Amniotic stem cell (primary cell): ENCODE measurements around the gene RNH1.
A peak's percentile ranks its signal among the peaks of the same experiment; 100 is the strongest.
"Not testable (repeated sequence)": the region's sequence is repeated elsewhere in the genome, so short reads cannot be mapped to it uniquely, and the experiment has no call there.

Experiments
- DNase-seq: peaks from one replicate; lab custom pipeline; 2025; lab: John Stamatoyannopoulos, UW

Gene RNH1

DNA sequence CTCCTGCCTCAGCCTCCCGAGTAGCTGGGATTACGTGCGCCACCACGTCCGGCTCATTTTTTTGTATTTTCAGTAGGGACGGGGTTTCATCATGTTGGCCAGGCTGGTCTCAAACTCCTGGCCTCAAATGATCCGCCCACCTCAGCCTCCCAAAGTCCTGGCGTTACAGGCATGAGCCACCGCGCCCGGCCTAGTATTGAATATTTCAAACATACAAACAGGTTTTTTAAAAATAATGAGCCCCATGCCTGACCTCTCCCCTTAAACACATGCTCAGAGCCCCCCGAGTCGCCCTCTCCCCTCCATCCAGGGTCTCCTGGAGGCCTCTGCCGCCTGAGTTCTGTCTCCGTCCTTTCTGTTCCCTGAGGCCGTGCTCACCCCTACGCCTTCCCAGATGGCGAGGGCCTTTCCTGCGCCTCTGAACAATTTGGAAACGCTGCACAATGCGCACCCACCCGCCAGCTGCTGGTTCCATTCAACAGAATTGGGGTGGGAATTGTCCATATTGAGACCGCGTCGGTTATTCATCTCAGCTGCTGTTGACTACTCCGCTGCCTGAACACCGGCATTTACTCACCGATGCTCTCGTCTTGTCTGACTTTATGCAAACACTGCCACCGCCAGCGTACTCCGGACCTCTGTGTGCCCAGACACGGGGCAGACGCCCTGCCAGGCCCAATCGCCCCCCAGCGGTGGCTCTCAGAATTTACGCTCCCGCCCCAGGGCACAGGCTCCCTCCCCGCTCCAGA lies 13.6 kb upstream of the RNH1 start:
- no peak for DNase-seq

DNA sequence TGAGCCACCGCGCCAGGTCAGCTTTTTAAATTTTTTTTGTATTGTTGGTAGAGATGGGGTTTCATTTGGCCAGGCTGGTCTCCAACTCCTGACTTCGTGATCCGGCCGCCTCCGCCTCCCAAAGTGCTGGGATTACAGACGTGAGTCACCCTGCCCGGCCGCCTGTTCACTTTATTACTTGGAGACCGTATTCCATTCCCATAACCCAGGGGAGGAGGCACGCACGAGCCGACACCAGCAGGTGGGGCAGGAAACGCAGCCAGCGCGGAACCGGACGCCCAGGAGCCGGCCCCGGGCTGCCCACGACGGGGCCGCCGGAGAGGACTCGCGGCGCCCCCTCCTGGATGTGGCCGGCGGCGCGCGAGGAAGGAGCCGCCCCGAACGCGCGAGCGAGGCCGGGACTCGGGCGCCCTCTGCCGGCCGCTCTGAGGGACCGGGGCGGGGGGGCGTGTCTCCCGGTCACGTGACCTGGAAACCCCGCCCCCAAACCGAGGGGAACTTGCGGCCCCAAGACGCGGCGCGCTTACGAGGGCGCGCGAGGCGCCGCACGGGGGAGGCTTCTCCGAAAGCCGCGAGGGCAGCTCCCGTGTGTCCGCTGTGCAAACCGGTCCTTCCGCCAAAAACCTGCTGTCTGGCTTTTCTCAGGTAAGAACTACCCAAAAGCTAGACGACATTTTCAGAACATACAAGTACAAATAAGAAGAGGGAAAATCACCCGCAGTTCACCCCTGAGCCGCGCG lies 11.6 kb upstream of the RNH1 start:
- DNase-seq: peak; percentile 87

DNA sequence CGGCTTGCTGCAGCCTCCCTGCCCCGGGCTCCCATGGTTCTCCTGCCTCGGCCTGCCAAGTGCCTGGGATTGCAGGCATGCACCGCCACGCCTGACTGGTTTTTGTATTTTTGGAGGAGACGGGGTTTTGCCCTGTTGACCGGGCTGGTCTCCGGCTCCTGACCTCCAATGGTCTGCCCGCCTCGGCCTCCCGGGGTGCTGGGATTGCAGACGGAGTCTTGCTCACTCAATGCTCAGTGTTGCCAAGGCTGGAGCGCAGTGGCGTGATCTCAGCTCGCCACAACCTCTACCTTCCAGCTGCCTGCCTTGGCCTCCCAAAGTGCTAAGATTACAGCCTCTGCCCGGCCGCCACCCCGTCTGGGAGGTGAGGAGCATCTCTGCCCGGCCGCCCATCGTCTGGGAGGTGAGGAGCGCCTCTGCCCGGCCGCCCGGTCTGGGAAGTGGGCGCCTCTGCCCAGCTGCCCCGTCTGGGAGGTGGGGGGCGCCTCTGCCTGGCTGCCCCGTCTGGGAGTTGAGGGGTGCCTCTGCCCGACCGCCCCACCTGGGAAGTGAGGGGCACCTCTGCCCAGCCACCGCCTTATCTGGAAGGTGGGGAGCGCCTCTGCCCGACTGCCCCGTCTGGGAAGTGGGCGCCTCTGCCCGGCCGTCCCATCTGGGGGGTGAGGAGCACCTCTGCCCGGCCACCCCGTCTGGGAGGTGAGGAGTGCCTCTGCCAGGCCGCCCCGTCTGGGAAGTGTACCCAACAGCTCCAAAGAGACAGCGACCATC lies 10.1 kb upstream of the RNH1 start:
- not testable (repeated sequence) for DNase-seq

DNA sequence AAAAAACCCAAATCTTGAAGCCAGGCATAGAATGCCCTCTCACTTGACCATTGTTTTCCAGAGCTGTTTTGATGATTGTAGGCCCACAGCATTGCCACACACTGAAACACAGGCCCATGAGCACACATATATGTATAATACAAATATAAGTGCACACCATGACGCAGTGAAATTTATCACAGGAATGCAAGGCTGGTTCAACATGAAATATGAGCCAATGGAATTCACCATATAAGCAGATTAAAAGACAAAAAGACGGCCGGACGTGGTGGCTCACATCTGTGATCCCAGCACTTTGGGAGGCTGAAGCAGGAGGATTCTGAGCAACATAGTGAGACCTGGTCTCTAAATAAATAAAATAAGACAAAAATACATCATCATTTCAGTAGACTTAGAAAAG lies 9.4 kb upstream of the RNH1 start:
- no peak for DNase-seq

DNA sequence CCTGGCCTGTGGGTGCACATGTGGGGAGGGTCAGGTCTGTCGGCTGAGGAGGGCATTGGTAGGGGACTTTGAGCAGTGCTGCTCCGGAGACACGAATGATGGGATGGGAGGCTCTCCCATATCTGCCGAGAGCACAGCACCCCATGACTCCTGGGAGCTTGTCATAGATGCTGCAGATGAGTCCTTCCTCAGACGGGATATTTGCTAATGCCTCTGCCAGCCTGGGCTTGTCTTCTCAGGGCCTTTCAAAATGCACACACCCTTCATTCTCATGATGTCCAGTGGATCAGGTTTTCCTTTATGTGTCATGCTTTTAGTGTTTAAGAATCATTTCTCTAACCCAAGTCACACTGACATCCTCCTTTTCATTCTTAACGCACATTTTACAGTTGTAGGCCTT lies 8.1 kb upstream of the RNH1 start:
- no peak for DNase-seq

DNA sequence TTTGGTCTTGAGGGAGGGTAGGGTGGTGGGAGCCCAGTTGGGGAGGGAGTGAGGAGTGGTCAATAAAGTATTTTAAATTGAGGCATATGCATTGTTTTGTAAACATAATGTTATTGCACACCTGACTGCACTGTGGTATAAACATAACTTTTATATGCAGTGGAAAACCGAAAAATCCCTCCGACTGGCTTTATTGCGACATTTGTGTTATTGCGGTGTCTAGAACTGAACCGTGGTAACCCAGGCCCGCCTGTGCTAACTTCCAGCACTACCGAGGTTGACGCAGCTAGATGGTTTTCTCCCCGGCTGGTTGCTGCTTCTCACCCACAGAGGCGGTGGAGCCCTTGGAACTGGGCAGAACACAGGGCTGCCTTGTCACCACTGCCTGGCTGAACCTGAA lies 7.6 kb upstream of the RNH1 start:
- no peak for DNase-seq

DNA sequence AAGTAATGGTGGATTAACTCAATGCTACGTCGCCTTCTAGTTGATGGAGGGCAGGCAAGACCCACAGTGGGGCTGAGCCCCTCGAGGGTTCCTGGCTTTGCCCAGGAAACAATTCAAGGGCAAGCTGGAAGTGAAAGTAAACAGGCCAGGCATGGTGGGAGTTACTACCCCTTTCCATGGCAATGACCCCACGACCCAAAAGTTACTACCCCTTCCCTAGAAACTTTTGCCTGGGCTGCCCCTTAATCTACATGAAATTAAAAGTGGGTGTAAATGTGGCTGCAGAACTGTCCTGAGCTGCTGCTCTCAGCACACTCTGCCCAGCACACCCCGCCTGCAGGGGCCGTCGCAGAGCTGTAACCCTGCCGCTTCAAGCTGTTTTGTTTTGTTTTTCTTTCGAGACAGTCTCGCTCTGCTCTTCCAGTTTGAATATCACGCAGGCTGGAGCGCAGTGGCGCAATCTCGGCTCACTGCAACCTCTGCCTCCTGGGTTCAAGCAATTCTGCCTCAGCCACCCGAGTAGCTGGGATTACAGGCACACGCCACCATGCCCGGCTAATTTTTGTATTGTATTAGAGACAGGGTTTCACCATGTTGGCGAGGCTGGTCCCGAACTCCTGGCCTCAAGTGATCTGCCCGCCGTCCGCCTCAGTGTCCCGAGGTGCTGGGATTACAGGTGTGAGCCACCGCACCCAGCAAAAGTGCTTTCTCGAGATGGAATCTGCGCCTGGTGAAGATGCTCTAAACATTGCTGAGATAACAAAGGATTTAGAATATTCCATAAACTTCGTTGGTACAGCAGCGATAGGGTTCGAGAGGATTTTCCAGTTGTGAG lies 5.9 kb upstream of the RNH1 start:
- DNase-seq: no peak

DNA sequence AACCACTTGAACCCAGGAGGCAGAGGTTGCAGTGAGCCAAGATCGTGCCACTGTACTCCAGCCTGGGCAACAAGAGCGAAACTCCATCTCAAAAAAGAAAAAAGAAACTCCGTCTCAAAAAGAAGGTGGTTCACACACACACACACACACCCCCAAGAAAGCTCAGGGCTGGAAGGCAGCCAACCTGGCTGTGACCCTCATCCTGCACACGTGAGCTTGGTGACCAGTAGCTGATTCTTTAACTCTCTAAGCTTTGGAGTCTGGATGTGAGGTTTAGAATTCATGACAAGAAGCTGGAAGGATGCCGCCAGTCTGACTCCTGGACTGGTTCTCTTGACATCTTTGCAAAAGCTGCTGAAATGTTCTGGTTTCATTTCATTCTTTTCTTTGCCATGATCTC lies 1.9 kb upstream of the RNH1 start:
- DNase-seq: no peak

DNA sequence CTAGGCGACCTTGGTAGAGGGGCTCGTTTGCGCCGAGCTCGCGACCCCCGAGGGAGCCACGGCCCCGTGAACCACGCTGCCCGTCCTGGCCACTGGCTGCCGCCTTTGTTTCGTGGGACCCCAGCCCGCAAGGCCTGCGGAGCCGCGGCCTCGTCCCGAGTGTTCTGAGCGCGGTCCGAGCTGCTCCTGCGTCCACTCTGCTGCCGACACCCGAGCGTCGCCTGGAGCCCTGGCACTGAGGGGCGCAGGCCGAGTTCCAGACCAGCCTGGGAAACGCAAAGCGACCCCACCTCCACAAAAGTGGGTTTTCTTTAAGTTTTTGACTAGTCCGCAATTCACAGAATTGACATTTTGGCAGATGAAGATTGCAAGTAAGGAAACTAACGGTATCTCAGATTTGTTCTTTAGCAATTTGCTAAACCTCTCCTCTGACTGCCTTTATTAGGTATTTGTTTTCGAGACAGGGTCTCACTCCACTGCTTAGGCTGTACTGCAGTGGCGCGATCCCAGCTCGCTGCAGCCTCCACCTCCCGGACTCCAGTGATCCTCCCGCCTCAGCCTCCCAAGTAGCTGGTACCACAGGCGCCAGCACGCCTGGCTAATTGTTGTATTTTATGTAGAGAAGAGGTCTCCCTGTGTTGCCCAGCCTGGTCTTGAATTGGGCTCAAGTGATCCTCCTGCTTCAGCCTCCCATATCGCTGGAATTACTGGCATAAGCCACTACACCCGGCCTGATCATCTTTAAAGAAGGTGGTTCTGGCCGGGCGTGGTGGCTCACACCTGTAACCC lies 879 bp upstream of the RNH1 start:
- no peak for DNase-seq

DNA sequence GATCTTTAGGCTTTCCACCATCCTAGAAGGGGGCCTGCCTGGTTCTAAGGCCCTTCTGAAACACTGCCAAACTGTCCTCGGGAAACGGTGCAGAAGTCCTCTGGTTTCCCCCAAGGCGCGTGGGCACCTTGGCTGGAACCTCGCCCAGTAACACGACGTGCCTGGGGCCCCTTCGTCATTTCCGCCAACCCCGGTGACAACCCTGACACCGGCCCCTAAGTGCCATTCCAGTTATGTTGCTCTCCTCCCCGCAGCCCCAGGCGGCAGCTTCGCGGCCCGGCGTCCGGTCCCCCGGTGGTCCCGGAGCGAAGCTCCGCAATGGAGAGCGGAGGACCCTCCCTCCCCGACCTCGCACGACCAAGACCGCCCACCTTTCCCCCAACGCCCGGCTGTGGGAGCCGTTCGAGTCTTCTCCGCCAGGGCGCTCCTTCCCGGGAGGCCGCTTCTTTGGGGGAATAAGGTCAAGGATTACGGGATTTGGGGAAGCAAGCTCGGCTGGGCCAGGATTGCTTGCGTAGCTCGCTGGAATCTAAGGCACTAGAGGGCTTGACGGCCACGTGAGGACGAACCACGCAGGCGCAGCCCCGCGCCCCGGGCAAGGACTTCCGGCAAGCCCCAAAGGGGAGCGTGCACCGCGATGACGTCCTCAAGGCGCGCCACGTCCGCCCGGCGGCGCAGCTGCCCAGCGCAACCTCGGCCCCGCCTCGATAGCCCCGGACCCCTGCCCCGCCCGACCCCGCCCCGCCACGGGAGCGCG lies 626 bp downstream of the RNH1 start:
- peak; percentile 91 for DNase-seq

DNA sequence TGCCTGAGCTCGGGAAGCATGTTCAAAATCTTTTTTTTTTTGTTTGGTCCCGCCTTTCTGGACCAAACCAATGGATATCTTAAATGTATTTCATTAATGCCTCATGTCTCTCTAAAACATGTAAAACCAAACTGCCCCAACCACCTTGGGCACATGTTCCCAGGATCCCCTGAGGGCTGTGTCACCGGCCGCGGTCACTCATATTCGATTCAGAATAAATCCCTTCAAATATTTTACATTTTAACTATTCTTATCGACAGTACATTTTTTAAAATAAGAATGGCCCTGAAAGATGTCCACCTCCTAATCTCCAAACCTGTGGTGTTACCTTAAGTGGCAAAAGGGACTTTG lies 2.1 kb downstream of the RNH1 start:
- DNase-seq: no peak

DNA sequence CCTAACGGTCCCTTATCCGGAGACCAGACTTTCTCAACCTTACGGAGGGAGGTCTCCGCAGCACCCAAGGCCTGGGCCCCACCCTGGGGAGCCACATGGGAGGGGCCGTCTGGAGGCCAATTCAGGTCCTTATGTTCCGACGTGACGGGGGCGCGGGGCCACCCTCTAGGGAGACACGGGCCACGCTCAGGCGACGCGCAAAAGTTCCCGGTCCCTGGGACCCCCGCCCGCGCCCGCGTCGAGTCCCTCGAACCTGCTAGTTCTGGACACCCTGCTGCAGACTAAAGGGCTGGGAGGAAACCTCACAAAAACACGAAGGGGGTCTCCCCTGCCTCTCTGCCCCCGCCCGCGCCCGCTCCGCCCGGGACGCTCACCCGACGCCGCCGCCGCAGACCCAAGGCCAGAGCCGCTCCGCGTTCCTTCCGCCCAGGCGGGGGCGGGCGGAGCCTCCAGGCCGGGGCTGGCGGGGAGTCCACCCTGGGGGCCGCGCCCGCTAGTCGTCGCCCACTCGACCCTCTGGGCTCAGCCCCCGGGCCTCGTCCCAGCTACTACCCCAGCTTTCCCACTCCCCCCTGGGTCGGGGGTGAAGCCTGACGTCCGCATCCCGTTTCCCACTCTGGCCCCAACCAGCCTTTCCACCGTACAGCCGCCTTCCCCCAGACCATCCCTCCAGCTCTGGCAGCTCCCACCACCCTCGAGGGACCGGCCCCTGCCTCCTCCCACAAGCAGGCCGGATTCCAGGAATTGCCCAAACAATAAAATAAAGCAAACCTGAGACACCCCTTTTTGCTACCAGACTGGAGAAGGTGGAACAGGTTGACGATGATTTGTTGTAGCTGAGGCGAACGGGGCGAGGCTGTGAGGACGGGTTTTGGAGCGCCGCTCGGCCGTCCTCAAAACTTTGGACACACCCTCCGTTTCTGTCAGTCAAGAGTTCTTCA lies 2.7 kb downstream of the RNH1 start:
- no peak for DNase-seq

DNA sequence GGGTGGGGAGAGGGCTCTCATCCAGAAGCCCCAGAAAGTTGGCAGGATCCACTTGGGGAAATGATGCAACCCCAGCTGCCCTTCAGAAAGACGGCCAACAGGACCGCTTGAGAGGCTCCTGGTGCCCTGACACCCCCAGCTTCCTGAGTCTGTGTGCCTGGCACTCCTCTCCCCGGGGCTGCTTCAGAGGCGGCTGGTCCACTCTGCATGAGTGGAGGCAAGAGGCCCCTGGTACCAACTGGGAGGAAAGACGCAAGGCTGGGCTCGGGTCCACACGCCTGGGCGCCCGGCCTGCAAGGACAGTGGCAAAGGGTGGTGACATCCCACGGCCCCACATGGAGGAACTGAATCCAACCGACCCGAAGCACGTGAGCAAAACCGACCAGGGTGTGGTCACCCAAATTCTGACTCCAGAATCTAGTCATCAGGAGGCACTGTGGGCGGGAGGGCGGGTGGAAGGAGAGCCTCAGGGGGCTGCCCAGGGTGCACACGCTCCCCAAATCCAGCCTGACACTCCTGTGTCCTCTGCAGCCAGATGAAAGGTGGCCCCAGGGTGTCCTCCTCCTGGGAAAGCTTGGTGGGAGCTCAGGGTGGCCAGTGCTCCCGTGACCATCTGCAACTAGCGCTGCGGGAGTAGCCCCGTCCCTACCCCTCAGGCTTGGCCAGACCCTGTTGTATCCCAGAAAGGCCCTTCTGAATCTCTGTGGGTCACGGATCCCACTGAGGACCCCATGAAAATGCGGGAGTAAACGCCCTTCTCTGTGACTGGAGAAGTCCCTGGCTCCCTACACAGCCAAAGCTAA lies 3.7 kb downstream of the RNH1 start:
- no peak for DNase-seq

DNA sequence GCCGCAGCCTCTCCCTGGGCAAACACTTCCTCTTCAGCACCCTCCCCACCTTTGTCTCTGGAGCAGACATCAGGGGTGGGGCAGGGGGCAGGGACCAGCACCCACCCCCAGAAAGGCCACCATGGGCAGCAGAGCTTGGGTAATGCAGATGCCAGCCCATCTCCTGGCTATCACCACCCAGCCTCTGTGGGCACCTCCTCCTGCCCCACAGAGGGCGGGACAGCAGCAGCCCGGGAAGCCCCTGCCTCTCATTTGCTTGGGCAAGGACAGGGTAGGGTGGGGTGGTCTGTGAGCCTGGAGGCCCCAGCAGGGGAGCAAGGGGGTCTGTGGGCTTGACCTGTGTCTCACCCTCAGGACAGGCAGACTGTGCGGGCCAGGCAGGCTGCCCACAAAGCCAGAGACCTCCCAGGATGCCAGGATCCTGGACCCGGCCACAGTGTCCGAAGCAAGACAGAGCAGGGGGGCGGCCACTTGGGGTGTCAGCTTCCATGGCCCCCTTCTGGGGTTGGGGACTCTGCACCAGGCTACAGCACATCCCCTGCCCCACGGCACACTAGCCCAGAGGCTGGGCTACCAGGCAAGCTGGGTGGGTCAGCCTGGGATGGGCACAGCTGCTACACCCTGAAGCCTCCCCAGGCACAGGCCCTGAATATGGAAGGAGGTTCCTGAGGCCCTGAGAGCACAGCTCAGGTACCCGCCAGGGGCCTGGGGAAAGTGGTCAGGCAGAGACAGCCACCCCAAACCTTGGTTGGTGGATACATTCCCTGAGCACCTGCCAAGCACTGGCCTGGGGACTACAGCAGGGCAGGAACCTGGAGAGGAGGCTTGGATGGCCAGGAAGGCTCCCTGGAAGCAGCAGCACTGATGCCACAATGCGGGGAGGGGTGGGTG lies 4.5 kb downstream of the RNH1 start:
- DNase-seq: no peak

DNA sequence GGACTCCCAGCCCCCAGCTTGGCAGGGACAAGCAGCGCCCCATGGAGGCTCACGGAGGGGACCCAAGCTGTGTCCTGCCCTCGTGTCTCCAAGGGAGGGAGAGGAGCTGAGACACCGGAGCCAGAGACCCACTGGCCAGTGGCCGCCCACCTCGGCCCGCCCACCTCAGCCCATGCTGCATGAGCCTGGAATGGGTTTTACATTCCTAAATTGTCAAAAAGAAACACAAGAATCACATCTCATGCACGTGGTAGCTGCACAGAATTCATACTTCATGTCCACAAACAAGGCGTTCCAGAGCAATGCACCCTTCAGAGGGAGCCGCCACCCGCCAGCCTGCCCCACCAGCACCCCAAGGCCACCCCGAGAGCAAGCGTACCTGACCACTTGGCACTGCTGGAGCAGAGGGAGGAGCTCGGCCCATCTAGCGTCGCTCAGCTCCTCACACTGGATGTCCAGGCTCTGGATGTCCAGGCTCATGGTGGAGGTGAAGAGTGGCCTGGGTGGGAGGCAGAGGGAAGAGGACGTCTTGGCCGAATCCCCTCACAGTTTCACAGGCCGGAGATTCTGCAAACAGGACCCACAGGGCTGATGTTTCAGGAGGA lies 5.3 kb downstream of the RNH1 start:
- DNase-seq: no peak

DNA sequence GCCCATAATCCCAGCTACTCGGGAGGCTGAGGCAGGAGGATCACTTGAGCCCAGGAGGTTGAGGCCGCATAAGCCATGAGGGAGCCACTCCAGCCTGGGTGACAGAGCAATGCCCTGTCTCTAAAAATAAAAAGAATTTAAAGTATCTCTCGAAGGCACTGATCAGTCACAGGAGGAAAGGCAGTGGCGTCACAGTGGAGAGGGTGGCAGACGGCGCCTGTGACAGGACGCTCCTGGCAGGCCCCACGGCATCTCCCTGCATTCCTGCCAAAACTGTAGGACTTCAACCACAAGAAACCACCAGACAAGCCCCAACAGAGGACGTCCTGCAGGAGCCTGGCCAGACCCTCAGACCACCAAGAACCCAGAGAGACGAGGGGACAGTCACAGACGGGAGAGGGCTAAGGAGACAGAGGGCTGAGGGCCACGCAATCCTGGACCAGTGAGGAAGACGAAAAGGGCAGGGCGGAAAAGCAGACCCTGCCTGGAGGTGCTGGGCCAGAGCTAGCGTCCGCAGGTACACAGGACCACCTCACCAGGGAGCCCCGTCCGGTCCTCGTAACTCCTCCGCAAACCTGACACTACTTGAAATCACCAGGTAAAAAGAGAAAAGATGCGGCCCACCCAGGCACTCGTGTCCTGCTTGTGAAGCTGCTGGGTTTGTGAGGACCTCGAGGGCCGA lies 5.9 kb downstream of the RNH1 start:
- no peak for DNase-seq
